D721Med (cell line): ENCODE results near the gene ALG8.
"Not testable (repeated sequence)": the region's sequence is repeated elsewhere in the genome, so short reads cannot be mapped to it uniquely, and the experiment has no call there.

Experiments
- DNase-seq: peaks from one replicate; pipeline ENCODE4 v3.0.0; 2011; ENCODE audit warnings: low spot score; ENCODE audit not compliant: insufficient read length
- FAIRE-seq: peaks from 2 replicates; lab custom pipeline; 2011; peaks lifted over from hg19 to GRCh38; lab: Jason Lieb, UNC
- CTCF ChIP-seq: IDR thresholded peaks from 2 replicates; pipeline ENCODE4 v1.5.1; 2012; ENCODE audit warnings: mild to moderate bottlenecking, control low read depth; ENCODE audit not compliant: insufficient read depth; ENCODE audit errors: missing control alignments

The ALG8 gene

GRCh38 chr11:78078218-78079167 is 60.9 kb downstream of the ALG8 start:
- DNase-seq (no peak), FAIRE-seq (no peak)
- no peak for TF ChIP-seq CTCF

- not testable (repeated sequence) for FAIRE-seq
These were observed 61.8 kb downstream of the ALG8 start for GRCh38 chr11:78077592-78077991.

GRCh38 chr11:78076733-78077403 is 62.6 kb downstream of the ALG8 start:
- FAIRE-seq = no peak
- no peak for TF ChIP-seq CTCF
- no peak for DNase-seq

More at GRCh38 chr11:78077592-78077991, 61.8 kb downstream of the ALG8 start:
- DNase-seq = not testable (repeated sequence)

GRCh38 chr11:78074756-78075155 is 64.7 kb downstream of the ALG8 start:
- no peak for TF ChIP-seq CTCF
- DNase-seq (no peak), FAIRE-seq (no peak)

- TF ChIP-seq CTCF = no peak
- DNase-seq (no peak), FAIRE-seq (no peak)
These were observed 67.0 kb downstream of the ALG8 start for GRCh38 chr11:78072455-78072854.

- DNase-seq = no peak
- no peak for TF ChIP-seq CTCF
- FAIRE-seq = no peak
These were observed 67.7 kb downstream of the ALG8 start for GRCh38 chr11:78071717-78072116.

- TF ChIP-seq CTCF = no peak
- FAIRE-seq = no peak
These were observed 68.8 kb downstream of the ALG8 start for GRCh38 chr11:78070621-78071020.

More at GRCh38 chr11:78070621-78071020, 68.8 kb downstream of the ALG8 start:
- DNase-seq = no peak
